DMS53 treated with DMSO at 0.1 percent for 48 hours (cell line): Measurements from ENCODE around the gene HMCN2.

Experiments used
- DNase-seq: peaks from one replicate; lab custom pipeline; 2025; ENCODE audit not compliant: unreplicated experiment; lab: John Stamatoyannopoulos, UW

The HMCN2 gene

DNA sequence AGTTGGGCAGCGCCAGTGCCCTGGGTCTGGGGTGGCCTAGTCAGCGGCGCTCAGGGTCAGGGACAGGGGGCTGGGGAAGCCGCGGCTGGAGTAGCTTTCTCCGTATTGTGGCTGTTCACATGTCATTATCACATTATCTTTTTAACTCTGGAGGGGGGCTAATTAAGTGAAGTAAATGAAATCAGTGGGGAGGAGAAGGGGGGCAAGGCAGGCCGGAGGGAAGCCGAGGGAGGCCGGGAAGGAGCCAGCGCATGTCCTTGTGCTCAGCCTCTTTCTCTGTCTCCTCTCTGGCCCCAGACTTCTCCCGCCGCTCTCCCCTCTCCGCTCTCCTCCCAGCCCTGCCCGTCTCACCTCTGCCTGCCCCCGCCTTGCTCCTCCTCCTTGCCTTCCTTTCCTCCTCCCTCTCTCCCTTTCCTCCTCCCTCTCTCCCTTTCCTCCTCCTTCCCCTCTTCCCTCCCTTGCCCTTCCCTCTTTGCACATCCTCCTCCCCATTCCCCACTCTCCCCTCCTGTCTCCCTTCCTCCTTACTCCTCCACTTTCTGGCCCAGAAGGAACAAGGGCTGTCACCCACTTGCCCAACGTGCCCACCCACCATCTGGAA, 217.9 kb downstream of the HMCN2 start:
- DNase-seq = no peak
